ENCODE results near the gene ZNF688. TPM values are rescaled to one million over a fixed set of nuclear protein-coding genes. Genes with fewer than 3 reads are reported as not detected.

The ZNF688 gene
- total and polyA plus RNA-seq, 8 donors: 7.6 to 26.4 (median 10.4) TPM

- 93 to 94% methylated on average over 63 to 69 of the region's 69 CpGs for WGBS, 2 donors
- H3K4me1 ChIP-seq: peaks cover 0 to 10% (median 0%) of the 10 kb centered on the region in 3 donors
- TF ChIP-seq CTCF (IDR thresholded peaks at IDR 0.05): no peak
- FAIRE-seq (no peak), ATAC-seq (no peak), DNase-seq (peak in 1 of 6 donors; percentile 42)
- H3K27ac ChIP-seq: no peak overlapping the region
- intact Hi-C loops (cut with DNase I): no loop called here
- H3K4me3 ChIP-seq: no peak overlapping the region
- no peaks in the 10 kb centered on the region for H3K27me3 ChIP-seq
- H3K9me3 ChIP-seq: no peaks in the 10 kb centered on the region
- H3K36me3 ChIP-seq: peaks cover 0 to 16% (median 7%) of the 10 kb centered on the region in 3 donors
These were observed 16.0 kb downstream of the ZNF688 start for GRCh38 chr16:30555315-30556124.

GRCh38 chr16:30554557-30555314, 16.8 kb downstream of the ZNF688 start:
- WGBS, 2 donors: 91 to 93% methylated on average over 18 of the region's 18 CpGs
- Histone ChIP-seq H3K27me3 (no peaks in the 10 kb centered on the region), H3K4me3 (no peak overlapping the region), H3K36me3 (peaks cover 0 to 16% (median 7%) of the 10 kb centered on the region in 3 donors), H3K27ac (no peak overlapping the region), H3K9me3 (no peaks in the 10 kb centered on the region), H3K4me1 (peaks cover 0 to 10% (median 0%) of the 10 kb centered on the region in 3 donors)
- DNase-seq: no peak
- no peak for TF ChIP-seq CTCF (IDR thresholded peaks at IDR 0.05)
- intact Hi-C loops (cut with DNase I): no loop called here
- FAIRE-seq: no peak
- ATAC-seq: no peak

- Histone ChIP-seq H3K4me3 (no peak overlapping the region), H3K27me3 (no peaks in the 10 kb centered on the region), H3K9me3 (no peaks in the 10 kb centered on the region), H3K4me1 (peaks cover 0 to 6% (median 0%) of the 10 kb centered on the region in 3 donors), H3K36me3 (peaks cover 0 to 16% (median 7%) of the 10 kb centered on the region in 3 donors), H3K27ac (no peak overlapping the region)
- ATAC-seq (no peak), DNase-seq (no peak), FAIRE-seq (no peak)
- no peak for TF ChIP-seq CTCF (IDR thresholded peaks at IDR 0.05)
- WGBS, 2 donors: 94 to 100% methylated on average over 2 of the region's 2 CpGs
- intact Hi-C loops (cut with DNase I): no loop called here
These were observed 18.1 kb downstream of the ZNF688 start for GRCh38 chr16:30553393-30553899.

- no peak for FAIRE-seq
- no peaks in the 10 kb centered on the region for H3K27me3 ChIP-seq
- H3K4me1 ChIP-seq: peaks cover 0 to 6% (median 0%) of the 10 kb centered on the region in 3 donors
- H3K27ac ChIP-seq: no peak overlapping the region
- H3K9me3 ChIP-seq: no peaks in the 10 kb centered on the region
- no peak for ATAC-seq
- WGBS, 2 donors: 89% methylated on average over 4 of the region's 4 CpGs
- peaks cover 0 to 16% (median 7%) of the 10 kb centered on the region in 3 donors for H3K36me3 ChIP-seq
- DNase-seq: no peak
- H3K4me3 ChIP-seq: no peak overlapping the region
- no peak for TF ChIP-seq CTCF (IDR thresholded peaks at IDR 0.05)
- intact Hi-C loops (cut with DNase I): no loop called here
These were observed 18.6 kb downstream of the ZNF688 start for GRCh38 chr16:30552956-30553355.
